Amniotic stem cell (primary cell): ENCODE measurements around the gene TMEM184B.

ENCODE experiments used
- DNase-seq: peaks from one replicate; lab custom pipeline; 2025; lab: John Stamatoyannopoulos, UW

TMEM184B gene

DNA sequence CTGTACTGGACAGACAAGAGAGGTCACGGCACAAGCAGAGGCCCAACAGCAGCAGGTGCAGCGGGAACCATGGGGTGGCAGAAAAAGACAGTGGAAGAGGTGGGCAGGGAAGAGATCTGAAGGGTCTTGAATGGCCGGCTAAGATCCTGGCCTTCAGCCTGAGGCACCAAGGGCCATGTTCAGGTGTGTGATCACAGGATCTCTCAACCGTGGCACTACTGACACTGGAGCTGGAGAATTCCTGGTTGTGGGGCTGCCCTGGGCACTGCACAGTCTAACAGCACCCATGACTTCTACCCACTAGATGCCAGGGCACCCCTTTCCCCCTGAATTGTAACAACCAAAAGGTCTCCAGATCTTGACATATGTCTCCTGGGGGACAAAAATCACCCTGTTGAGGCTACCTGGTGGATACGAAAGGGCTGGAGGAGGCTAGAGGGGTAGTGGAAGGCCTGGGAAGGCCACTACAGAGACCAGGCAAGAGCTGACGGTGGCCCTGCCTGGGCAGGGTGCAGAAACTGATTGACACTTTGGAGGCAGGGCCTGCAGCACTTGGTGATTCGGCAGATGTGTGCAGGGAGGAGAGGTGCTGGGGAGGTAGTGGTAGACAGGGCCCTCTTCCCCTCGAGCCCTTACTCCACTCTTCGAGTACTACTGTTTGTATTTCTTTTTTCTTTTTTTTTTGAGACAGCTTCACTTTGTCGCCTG is 36.1 kb upstream of the TMEM184B start:
- DNase-seq: no peak

DNA sequence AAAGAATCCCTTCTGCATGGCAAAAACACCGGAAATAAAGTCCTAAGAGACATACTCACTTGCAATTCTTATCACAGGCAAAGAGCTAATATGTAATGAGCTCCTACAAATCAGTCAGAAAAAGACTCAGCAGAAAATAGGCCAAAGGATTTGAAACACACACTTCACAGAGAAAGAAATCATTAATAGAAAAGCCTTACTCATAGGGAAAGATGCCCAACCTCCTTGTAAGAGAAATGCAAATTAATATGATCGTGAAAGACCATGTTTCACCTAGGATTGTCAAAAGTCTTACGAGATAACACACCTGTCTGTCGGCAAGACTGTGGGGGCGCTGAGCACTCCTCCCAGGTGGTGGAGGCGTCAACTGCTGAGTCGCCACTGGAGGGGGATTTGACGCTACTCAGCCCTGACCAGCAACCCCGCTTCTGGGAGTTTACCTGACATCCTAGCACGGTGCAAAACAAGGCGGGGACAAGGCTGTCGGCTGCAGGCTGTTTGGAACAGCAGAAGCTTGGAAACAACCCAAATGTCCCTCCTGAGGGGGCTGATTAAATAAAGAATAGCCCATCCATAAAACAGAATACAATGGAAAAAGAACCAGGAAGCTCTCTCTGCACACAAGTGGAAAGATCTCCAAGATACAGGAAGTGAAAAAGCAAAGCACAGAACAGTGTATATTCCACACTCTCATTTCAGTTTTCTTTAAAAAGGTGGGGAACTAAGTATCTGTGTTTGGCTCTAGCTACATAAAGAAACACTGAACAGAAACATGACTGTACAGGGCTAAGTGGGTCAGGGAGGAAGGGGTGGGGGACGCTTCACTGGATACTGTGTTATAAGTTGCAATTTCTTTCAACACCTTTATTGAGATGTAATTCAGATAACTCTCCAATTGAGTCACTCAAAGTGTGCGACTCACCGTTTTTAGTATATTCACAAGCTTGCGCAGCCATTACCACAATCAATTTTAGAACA is 33.0 kb upstream of the TMEM184B start:
- no peak for DNase-seq

DNA sequence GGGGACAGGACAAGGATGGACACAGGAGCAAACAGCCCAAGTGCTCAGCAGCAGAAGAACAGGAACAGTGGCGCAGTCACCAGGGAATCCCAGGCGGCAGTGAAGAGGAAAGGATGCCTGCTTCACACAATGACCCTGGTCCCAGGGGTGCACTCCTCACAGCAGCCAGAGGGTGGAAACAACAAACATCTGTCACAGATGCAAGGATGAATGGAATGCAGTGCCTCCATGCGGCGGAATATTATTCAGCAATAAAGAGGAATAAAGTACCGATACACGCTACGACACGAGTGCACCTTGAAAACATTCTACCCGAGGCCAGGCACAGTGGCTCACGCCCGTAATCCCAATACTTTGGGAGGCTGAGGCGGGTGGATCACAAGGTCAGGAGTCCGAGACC is 31.7 kb upstream of the TMEM184B start:
- no peak for DNase-seq

DNA sequence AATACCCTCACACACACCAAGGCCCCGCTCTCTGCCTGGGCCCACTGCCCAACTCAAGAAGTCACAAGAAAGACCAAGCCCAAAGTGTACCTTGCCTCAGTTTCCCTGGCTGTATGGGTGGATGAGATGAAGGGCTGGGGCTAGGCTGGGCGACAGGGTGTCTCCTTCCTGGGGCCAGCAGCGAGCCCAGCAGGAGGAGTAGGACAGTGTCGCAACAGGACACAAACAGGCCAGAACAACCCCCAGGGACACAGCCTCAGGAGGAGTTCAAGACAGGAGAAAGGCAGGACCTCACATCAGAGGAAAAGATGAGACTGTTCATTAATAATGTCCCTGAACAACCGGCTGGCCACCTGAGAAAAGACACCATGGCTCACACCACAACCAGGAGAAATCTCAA is 31.2 kb upstream of the TMEM184B start:
- DNase-seq: no peak

DNA sequence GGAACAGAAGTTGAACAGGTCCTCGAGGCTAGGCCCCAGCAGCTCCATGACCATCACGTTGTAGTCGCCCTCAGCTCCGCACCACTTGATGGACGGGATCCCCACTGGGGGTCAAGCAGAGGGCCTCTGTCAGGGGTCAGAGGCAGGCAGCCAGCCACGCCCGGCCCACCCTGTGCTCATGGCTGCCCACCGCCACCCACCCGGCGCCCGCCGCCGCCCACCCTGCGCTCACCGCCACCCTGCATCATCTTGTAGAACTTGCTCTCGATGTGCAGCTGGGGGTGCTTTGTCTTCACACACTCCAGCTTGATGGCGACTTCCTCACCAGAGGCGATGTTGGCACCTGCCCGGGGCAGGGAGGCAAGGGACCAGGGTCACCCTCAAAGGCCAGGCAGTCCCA is 30.1 kb upstream of the TMEM184B start:
- DNase-seq: no peak

DNA sequence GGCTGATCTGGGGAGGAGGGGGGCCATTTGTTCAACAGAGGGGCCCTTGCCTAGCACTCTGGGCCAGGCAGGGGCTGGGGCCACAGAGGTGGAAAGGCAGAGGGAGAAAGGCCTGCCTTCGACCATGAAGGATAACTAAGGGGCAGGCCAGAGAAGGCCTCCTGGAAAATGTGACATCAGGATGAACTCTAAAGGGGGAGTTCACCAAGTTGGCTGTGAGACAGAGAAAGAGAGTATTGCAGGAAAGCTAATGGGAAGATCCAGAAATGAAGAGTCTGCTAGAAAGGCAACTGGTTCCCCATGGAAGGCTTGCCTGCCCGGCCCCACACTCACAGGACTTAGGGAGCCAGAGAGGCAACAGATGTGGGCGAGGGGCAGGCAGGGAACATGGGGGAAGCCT is 28.1 kb upstream of the TMEM184B start:
- DNase-seq: no peak

DNA sequence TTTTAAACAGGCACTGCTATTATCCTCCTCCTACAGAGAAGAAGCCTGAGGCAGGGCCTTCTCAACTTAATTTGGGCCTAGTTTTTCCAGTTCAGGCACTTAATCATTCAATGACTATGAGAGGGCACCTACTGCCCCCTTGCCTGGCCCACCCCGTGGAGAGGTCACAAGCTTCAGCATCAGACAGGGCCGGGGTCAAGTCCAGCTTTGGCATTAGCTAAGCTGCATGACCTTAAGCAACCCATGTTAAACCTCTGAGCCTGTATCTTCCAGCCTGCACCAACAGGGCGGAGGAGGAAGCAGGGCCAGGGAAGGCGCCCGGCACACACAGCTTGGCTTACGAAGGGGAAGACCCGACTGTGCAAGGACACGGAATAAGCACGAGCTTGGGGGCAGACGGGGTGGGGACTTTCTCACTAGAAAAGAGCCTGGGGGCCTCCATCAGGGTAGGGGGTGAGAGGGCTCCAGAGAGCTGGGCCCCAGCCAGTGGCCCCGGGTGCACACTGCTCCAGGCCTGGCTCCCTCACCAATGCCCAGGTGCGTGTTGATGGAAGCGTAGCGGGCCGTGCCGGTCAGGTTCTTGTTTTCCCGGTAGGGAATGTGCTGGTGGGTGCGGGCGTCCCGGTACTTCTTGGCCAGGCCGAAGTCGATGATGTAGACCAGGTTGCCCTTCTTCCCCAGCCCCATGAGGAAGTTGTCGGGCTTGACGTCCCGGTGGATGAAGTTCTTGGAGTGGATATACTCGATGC is 27.6 kb upstream of the TMEM184B start:
- DNase-seq: no peak

DNA sequence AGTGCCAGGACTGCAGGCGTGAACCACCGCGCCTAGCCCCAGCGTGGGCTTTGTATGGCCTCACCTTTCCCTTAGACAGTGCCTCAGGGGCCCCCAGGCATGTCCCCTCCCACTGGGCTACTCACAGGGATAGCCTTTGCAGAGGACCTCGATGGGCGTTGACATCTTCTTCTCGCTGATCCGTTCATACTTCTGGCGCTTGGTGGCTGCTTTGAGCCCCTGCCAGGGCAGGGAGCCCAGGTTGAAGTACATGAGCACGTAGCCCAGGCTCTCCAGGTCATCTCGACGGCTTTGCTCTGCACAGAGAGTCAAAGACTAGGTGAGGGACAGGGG is 26.9 kb upstream of the TMEM184B start:
- no peak for DNase-seq

DNA sequence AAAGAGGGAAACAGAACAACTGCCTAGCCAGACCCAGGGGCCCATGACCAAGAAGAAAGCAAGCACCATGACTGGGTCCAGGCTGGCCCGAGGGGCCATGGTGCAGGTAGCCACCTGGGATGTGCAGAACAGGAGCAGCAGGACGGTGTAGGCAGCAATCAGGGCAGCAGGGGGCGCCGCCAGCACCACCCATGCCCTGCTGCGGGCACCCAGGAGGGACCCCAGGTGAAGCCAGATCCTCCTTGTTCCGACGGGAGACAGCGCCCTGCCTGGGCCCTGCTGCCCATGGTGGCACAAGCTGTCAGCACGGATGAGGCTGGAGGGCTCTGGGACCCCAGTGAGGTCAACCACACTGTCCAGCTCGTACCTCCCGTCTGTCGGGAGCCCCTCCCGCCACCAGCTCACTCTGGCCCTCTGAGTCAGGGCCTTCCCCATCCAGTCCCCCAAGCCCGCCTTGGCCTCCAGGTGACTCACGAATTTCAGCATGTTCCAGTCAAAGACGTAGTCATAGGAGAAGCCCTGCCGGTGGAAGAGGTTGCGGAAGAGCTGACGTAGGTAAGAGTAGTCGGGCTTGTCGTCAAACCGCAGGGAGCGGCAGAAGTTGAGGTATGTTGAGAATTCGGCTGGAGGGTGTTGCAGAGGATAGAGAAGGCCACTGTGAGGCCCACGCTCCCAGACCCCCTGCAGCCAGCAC is 25.6 kb upstream of the TMEM184B start:
- DNase-seq: no peak

DNA sequence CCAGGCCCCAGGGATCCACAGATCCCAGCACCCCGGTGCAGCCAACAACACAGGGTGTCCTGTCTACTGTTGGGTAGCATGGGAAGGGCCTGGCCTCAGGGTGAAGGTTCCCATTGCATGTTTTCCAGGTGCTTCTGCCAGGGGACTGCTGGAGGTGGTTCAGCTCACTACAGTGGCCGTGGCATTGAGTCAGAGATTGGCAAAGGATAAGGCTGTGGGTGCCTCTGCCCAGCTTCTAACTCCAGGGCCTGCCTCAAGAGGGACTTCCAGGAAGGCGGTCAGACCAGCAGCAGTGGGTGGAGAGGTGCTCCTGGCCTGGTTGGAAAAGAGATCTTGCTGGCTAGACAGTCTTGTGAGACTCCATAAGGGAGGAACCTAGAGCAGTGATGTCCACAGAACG is 23.6 kb upstream of the TMEM184B start:
- DNase-seq: no peak

DNA sequence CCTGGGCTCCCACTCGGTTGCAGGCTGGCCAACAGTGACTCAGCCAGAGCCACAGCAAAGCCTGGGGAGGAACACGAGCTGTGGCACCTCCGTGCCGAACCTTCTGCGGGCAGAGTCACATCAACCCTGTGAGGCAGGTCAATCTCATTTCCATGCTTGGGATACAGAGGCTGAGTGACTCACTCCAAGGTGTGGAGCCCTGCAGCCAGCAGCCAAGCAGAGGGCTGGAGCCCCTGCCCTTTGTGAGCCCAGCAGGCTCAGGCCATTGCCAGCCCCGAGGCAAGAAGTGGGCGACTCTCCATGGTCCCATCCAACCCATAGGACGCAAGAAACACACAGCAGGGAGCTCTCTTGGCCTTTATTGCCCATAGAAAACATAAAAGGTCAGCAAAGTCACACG is 23.1 kb upstream of the TMEM184B start:
- no peak for DNase-seq

DNA sequence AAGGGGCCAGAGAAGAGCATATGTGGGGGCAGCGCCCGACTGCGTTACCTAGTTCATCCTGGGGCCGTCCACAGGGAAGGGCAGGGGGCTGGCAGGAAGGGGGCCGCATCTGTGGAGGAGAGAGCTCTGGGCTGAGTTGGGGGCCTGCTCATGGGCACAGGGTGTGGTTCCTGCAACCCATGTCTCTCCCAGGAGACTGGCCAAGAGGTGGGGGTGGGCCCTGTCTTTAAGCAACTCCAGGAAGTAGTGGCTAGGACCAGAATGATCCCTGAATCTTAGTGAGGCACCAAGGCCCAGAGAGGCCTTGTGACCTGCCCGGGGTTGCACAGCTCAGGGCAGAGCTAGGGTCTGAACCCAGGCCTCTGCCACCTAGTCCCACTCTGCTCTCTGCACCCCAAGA is 22.5 kb upstream of the TMEM184B start:
- no peak for DNase-seq

DNA sequence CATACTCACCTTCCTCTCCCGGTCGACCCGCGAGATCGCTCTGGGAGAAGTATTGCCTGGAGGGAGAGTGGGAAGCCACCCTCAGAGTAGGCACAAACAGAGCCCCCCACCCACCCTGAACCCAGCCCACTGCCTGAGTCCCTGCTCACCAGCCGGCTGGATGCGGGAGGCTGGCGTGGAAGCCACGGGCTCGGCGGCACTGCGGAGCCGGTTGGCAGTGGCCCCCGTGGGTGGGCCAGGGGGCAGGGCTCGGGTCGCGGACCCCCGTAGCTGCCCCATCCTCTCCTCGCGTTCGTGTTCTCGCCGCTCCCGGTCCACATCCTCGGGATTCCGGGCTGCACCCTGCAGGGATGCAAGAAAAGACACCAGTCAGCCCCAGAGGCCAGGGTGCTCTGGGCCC is 21.4 kb upstream of the TMEM184B start:
- DNase-seq: no peak

DNA sequence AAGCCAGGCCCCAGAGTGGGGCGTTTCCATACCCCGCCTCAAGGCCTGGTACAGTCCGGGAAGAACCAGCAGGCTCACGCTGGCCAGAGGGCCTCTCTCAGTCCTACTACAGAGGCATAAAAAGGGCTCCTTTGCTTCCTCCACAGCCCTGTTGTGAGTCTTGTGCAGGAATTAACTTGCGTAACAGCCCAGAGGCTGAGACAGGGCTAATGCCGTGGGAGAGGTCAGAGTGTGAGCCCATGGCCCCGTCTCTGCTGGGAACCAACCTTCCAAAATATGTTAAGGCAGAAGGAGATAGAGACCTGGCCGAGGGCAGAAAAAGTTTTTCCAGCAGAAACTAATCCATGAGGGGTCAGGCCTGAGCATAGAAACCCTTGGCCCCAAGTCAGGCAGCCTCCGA is 19.9 kb upstream of the TMEM184B start:
- no peak for DNase-seq

DNA sequence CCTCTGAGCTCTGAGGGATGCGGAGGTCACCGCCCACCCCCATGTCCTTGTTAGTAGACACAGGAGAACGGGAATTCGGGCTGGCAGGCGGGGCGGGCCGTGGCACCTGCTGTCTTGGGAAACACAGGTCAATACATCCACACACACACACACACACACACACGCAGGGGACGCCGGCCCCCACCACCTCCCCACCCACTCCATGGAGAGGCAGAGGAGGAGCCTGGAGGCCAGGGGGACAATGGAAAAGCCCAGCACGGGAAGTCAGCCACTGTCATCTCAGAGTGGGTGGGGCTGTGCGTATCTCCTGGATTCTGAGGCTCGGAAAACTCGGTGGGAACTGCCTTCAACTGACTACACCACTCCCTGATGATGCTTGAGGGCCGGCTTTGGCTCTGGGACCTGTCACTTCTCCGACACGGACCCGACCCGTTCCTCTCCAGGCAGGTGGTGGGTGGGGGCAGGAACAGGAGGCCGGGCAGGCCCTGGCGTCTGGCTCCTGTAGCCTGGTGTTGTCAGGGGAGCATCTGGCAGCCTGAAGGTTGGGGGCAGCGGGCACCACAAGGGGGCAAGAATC is 18.5 kb upstream of the TMEM184B start:
- DNase-seq: no peak

DNA sequence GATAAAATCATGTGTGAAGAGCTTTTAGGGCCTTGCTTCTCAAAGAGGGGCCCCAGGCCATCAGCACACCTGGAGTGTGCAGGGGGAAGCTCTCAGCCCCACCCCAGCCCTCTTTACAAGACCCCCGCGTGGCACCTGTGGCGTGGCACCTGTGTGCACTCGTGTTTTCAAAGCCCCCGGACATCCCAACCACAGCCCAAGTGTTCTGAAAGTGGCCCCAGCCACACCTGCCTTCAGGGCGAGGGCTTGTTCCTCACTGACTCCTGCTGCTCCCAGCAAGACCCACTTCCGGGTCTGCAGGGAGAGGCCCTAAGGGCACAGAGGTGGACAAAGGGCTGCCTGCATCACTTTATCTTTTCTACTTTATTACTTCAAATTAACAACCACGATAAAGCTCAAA is 17.5 kb upstream of the TMEM184B start:
- DNase-seq: no peak

DNA sequence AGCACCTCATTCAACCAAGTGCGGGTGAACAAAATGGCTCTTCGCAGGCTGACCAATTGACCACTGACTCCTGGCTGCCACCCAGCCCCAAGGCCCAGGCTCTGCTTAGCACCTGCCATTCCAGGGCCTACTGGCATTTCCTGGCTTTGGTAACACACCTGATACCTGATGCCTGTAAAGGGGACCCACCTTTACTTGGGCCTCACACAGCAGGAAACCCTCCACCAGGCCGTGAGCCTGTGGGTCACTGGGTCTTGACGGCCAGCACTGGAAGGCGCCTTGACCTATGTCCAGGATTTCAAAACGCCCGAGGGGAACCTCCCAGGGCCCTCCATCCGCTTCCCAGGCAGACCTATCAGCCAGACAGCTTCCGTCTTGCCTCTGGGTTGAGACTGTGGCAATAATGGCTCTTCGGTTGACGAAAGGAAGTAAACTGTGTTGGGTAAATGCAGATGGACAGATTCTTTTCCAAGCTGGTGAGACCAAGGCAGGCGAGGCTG is 16.8 kb upstream of the TMEM184B start:
- DNase-seq: no peak

DNA sequence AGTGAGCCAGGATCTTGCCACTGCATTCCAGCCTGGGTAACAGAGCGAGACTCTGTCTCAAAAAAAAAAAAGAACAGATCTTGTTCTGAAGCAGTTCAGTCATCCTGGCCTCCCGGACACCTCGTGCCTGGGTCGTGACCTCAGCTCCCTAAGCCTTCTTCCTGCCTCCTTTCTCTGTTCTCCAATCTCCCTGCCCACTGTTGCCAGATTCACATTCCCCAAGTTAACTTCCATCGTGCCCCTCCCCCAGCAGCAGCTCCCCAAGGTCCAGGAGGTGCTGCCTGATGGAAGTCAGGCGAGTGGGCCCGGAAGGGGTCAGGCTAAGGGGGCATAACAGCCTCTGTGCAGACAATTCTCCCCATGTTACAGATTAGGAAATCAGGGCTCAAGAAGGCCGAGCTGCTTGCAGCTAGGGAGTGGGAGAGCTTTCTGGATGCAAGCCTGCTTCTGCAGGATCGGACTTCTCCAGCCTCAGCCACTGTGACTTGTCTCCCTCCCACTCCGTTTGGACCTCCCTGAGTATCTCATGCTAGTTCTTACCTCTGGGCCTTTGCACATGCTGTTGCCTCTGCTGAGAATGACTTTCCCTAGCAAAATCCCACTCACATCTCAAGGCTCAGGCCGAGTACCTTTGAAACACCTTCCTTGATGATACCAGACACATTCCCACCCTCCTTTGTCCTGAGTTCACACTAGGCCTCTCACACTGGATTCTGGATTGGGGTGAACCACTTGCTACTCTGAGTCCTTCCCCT is 14.3 kb upstream of the TMEM184B start:
- no peak for DNase-seq

DNA sequence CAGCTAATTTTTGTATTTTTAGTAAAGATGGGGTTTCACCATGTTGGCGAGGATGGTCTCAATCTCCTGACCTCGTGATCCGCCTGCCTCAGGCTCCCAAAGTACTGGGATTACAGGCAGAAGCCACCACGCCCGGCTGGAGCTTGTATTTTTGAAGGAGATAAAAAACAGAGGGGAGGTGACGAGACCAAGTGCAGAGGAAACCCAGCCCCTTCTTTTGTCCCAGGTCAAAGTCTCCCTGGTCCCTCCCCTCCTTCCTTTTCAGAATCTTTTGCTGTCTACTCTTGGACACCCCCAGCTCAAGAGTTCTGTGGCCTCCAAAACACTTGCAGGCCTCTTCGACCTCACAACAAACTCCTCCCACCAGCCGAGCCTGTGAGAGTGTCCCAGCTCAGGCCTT is 12.2 kb upstream of the TMEM184B start:
- no peak for DNase-seq

DNA sequence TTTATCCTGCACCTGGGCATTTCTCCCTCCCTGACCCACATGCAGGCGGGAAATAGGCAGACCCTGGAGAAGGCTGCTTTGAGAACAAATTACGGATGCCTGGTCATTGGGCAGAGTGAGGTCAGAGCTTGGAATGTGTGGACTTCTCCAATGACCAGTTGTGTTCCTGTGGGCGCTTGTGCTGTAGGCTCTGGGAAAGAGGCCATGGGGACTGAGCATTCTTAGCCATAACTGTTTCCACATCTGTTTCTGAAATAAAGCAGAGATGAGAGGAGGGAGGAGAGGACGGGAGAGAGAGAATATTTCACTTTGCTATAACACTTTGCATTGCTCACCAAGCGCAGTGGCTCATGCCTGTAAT is 11.2 kb upstream of the TMEM184B start:
- peak; percentile 48 for DNase-seq

DNA sequence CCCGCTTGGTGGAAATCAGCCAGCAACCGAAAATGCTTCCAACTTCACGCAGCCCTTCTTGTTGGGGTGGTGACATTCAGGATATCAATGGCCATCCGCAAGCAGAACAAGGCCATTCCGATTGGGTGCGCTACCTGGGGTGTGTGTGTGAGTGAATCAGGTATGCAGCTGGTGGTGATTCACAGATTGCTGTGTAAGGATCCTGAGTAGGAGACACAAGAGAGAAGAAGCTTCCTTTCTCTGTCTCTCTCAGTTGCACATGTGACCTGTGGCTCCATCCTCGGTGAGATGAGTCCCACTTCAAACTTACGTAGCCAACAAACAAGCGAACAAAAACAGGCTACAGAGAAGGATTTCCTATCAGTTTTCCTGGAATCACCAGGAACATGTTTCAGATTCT is 9.6 kb upstream of the TMEM184B start:
- DNase-seq: no peak
